HFF-Myc (cell line): ENCODE measurements around the gene TF.

Experiments used
- DNase-seq: peaks from one replicate; pipeline ENCODE4 v3.0.0-alpha.2; 2011; ENCODE audit warnings: low read depth; ENCODE audit errors: extremely low read depth
- H3K4me3 ChIP-seq: replicated peaks from 2 replicates; pipeline ENCODE4 v1.5.1; 2011; ENCODE audit warnings: low read depth, mild to moderate bottlenecking, control low read depth, low read length
- TF ChIP-seq, protein P1 (sequence below): IDR thresholded peaks from 2 replicates; pipeline ENCODE4 v1.5.1; 2012; ENCODE audit warnings: mild to moderate bottlenecking, low read depth, low read length, control low read depth; ENCODE audit errors: missing control alignments

Gene TF

DNA sequence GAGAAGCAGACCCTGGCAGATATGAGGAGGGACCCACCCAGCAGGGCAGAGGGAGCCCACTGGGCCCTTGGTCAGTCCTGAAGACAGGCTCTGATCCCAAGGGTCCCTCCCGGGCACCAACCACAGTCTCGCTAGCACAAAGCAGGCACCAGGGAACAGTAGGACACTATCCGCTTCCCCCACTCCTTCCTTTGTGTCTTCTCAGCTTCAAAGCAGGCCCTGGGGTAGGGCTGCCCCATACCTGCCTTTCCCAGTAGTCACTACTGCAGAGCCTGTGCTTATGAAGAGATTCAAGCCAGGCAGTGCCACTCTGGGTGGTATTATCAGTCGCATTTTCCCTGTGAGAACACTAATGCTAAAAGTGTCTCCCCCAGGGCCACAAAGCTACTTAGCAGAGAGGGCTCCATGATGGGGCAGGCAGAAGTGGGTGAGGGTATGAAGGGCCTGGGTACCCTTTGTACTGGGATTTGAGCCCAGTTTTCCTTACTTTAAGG is 92.2 kb downstream of the TF start:
- TF ChIP-seq, protein P1, sequence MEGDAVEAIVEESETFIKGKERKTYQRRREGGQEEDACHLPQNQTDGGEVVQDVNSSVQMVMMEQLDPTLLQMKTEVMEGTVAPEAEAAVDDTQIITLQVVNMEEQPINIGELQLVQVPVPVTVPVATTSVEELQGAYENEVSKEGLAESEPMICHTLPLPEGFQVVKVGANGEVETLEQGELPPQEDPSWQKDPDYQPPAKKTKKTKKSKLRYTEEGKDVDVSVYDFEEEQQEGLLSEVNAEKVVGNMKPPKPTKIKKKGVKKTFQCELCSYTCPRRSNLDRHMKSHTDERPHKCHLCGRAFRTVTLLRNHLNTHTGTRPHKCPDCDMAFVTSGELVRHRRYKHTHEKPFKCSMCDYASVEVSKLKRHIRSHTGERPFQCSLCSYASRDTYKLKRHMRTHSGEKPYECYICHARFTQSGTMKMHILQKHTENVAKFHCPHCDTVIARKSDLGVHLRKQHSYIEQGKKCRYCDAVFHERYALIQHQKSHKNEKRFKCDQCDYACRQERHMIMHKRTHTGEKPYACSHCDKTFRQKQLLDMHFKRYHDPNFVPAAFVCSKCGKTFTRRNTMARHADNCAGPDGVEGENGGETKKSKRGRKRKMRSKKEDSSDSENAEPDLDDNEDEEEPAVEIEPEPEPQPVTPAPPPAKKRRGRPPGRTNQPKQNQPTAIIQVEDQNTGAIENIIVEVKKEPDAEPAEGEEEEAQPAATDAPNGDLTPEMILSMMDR, result no peak
- H3K4me3 ChIP-seq, result no peak overlapping the region
- DNase-seq, result no peak

DNA sequence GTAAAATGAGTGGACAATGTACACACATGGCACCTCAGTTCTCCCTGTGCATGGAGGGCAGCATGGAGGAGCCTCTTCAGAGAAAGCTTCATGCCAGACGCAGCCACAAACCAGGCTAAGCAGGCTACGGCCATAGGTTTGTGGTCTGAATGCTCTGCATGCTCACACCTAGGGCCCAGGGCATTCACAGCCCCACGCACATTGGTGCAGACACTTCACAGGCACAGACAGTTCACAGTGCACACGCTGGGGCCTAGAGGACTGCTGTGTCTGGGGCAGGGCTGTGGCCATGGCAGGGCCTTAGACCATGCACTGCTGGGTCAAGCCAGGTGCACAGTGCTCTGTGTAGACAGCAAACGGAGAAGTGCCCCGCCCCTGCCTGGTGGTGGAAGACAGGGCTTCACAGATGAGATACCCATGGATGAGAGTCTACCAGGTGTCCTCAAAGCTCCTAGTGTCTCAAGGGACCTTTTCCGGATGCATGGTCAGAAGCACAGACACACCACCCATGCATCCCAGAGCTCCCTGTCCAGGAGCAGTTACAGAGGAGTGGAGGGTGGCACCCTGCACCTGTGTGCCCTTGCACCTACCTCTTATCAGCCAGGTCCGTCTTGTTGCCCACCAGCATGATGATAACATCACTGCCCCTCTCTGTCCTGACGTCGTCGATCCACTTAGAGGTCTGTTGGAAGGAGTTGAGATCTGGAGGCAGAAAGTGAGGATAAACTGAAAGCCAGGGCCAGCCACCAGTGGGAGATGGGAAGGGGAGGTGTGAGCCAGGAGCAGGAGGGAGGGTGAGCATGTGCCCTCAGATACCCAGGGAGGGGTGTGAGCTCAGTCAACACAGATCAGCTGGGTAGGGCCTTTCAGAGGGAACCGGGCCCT is 93.0 kb downstream of the TF start:
- no peak for DNase-seq
- TF ChIP-seq, protein P1, result no peak
- H3K4me3 ChIP-seq, result no peak overlapping the region

DNA sequence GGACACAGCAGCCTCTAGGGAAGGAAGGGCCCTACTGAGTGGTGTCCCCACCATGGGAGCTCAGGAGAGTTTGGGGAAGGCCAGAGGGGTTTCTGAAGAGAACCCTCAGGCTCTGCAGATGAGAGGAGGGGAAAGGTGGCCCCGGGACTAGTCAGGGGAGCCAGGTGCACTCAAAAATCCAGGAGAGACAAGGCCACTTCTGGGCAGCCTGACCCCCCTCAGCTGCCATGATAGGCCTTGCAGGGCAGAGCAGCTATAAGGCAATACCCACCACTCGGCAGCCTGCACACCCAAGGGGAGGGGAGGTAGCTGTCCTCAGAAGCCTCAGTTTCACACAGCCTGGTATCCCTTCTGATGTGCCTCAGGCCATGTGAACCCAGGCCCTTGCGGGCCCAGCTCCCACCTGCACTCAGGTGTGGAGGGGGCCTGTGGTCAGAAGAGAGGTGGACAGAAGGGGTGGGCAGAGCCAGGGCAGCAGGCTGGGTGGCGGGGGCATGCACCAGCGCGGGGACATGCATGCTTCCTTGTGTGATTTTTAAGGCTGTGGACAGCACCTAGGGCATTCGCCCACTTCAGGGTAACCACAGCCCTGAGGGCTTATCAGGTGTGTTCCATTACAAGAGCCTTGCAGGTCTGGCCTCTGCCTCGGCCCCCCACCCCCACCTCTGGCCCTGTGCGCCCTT is 94.0 kb downstream of the TF start:
- DNase-seq, result no peak
- TF ChIP-seq, protein P1, result no peak
- no peak overlapping the region for H3K4me3 ChIP-seq

DNA sequence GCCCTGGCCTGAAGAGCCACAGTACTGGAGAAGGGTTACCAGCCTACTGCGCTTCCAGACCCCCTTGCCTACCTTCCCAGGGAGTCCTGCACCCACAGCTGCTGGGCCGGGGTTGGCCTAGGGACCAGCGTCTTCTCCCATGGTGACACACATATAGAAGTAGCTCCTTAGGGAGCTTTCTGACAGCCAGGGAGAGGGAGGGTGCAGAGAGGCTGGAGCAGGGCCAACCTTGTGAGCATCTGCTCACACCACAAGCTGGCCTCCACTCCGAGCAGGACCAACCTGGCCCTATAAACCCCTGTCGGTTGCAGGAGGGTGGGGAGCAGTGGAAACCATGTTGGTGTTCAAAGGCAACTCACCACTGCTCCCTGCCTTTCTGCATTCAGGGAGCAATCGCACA is 94.6 kb downstream of the TF start:
- H3K4me3 ChIP-seq, result no peak overlapping the region
- TF ChIP-seq, protein P1, result no peak
- DNase-seq, result no peak

DNA sequence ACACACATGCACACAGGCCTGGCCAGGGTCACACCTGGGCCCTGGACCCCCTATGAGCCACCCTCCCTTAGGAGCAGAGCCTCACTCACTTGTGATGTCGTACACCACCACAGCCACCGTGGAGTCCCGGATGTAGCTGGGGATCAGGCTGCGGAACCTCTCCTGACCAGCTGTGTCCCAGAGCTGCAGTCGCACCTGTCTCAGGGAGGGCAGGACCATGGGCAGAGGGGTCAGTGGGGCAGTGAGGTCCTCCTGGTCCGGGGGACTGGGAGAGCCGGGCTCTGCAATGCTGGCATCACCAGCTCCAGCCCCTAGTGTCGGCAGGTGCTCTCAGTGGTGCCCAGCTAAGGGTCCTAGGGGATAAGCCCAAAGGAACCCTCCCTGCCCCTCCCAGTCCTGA is 95.0 kb downstream of the TF start:
- no peak for DNase-seq
- TF ChIP-seq, protein P1, result no peak
- no peak overlapping the region for H3K4me3 ChIP-seq

DNA sequence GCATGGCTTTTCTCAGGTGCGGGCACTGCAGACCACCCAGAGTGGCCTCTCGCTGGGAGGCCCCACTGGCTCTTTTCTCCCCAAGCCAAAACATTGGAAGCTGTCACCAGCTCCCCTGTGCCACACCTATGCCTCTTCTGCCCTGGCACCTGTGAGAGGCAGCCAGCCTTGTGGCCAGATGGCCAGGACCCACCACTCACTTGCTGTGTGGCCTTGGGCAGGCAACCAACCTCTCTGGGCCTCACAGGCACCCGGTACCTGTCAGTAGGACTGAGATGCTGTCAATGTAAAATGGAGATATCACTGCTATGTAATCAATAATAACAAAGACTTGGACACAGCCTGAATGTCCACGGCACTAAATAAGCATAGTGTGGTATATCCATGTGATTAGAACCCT is 96.0 kb downstream of the TF start:
- no peak for DNase-seq
- H3K4me3 ChIP-seq, result no peak overlapping the region
- TF ChIP-seq, protein P1, result no peak
